ENCODE measurements around the gene ARHGAP15.

Gene ARHGAP15

DNA sequence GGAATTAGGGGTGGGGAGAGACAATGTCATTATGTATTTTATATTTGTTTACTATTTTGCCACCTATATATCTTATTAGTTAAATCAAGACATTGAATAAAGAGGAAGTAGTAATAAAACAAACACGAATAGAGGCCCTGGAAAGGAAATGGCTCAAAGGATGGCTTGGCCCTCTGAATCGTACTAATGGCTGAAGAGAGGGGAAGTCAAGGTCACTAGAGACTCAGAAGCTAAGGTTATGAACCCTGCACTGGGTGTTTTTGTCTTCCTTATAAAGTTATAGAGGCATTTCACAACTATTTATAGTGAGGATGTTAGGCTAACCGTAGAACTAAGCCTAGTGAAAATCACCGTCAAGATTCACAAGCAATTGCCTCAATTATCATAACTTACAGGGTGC is 685.9 kb downstream of the ARHGAP15 start:
- no peak for TF ChIP-seq YY1 (IDR thresholded peaks at IDR 0.05; ENCODE audit: low read depth)
- no peak for TF ChIP-seq CEBPB (IDR thresholded peaks at IDR 0.05)
- TF ChIP-seq FOXM1 (IDR thresholded peaks at IDR 0.05; ENCODE audit: borderline replicate concordance, low read depth), result no peak
- no peak for TF ChIP-seq ZBTB7A (IDR thresholded peaks at IDR 0.05; ENCODE audit: low read depth)
- TF ChIP-seq, protein P1, sequence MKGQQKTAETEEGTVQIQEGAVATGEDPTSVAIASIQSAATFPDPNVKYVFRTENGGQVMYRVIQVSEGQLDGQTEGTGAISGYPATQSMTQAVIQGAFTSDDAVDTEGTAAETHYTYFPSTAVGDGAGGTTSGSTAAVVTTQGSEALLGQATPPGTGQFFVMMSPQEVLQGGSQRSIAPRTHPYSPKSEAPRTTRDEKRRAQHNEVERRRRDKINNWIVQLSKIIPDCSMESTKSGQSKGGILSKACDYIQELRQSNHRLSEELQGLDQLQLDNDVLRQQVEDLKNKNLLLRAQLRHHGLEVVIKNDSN (IDR thresholded peaks at IDR 0.05), result no peak
- no peak for TF ChIP-seq TCF12 (IDR thresholded peaks at IDR 0.05; ENCODE audit: low read depth)
- no peak for TF ChIP-seq NFIC (IDR thresholded peaks at IDR 0.05)
- TF ChIP-seq, protein P2, sequence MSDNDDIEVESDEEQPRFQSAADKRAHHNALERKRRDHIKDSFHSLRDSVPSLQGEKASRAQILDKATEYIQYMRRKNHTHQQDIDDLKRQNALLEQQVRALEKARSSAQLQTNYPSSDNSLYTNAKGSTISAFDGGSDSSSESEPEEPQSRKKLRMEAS (IDR thresholded peaks at IDR 0.05), result no peak
- TF ChIP-seq TAF1 (IDR thresholded peaks at IDR 0.05; ENCODE audit: low read depth), result no peak

DNA sequence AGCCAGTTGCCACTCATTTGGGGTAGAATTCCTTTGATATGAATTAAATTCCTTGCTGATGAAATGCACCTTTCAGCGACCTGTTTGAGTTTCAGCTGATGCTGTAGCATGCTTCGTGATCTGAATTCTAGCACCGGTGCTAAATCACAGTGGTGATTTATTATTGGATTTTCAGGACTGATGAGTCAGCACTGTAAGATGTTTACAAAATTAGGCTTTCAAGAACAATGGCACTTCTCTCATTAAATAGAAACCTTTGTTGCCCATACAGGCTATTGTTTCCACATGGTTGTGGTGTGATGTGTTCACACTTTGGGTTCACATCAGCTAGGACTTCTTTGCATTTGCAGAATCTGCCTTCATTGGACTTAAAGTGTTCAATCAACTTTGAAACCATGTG is 687.7 kb downstream of the ARHGAP15 start:
- TF ChIP-seq CEBPB (IDR thresholded peaks at IDR 0.05), result no peak
- no peak for TF ChIP-seq TEAD4 (IDR thresholded peaks at IDR 0.05)
- TF ChIP-seq EP300 (IDR thresholded peaks at IDR 0.05; ENCODE audit: borderline replicate concordance), result no peak
- TF ChIP-seq RAD21 (IDR thresholded peaks at IDR 0.05; ENCODE audit: low read depth), result no peak
- no peak for TF ChIP-seq YY1 (IDR thresholded peaks at IDR 0.05; ENCODE audit: low read depth)
- no peak for TF ChIP-seq CREB1 (IDR thresholded peaks at IDR 0.05; ENCODE audit: low read depth)
- TF ChIP-seq NFIC (IDR thresholded peaks at IDR 0.05), result no peak

All from Ishikawa (cell line).